HG03139 (cell line): ENCODE measurements around the gene UFSP1.

ENCODE experiments used
- ATAC-seq: cut with Tn5 transposase; IDR thresholded peaks from one replicate; pipeline ENCODE4 v1.9.1; 2021; ENCODE audit not compliant: unreplicated experiment

Gene UFSP1

GRCh38 chr7:100895956-100896731 is 6.6 kb upstream of the UFSP1 start:
- no peak for ATAC-seq

GRCh38 chr7:100895701-100895955 is 6.1 kb upstream of the UFSP1 start, which contains the start of gene ACHE:
Gene ACHE (minus strand): TSS chr7:100895888. CDS start chr7:100894232, 1,656 bp downstream.
- no peak for ATAC-seq

GRCh38 chr7:100894860-100895700 is 5.6 kb upstream of the UFSP1 start:
- no peak for ATAC-seq

- no peak for ATAC-seq
These were observed 4.6 kb upstream of the UFSP1 start for GRCh38 chr7:100893910-100894721.

DNA sequence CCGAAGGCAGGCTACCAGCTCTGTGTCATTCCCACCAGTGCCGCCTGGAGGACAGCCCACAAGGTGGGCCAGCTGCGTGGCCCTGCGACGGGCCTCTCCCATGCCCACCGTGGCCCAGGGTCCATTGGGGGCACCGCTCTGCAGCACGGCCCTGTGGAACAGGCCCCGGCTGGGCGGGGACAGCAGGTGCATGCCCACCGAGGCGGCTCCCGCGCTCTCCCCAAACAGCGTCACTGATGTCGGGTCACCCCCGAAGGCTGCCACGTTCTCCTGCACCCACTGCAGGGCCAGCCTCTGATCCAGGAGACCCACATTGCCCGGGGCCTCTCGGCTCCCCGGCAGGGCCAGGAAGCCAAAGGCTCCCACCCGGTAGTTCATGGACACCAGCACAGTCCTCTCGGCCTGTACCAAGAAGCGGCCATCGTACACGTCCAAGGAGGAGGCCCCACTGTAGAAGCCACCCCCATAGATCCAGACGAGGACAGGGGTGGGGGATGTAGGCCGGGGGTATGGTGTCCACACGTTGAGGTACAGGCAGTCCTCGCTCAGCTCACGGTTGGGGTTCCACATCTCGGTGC is 3.9 kb upstream of the UFSP1 start:
- no peak for ATAC-seq

DNA sequence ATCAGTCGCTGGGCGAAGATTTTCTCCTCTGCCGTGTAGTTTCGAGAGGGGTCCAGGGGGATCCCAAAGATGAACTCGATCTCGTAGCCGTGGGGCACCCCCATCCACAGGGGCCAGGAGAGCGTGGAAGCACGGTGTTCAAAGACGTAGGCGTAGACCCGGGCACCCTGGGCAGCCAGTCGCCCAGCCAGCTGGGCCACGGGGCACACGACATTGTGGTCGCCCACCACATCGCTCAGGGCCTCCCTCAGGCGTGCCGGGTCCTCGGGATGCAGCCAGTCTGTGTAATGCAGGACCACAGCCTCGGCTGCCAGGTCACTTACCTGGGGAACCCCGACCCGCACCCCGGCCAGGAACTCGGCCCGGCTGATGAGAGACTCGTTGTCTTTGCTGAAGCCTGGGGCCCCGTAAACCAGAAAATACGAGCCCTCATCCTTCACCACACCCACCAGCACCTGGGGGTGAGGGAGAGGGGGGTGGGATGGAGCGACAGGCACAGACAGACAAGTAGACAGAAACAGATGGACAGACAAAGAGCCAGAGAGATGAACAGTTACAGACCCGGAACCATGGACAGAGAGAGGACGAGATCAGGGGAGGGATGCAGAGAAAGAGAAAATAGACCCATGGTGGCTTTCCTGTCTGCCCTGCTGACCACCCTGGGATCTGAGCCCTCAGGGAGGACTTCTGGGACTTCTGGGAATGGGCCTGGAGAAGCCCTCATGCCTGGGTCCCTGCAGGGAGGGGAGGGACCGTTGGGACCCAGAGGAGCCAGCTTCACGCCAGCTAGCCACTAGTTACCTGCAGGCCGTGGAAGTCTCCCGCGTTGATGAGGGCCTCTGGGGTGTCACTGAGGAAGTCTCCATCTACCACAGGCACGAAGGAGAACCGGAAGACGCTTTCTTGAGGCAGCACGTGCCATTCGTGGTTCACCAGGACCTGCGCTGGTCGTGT is 3.1 kb upstream of the UFSP1 start:
- ATAC-seq: no peak

GRCh38 chr7:100891568-100892247 is 2.2 kb upstream of the UFSP1 start:
- no peak for ATAC-seq

GRCh38 chr7:100890653-100891567 is 1.4 kb upstream of the UFSP1 start:
- no peak for ATAC-seq

DNA sequence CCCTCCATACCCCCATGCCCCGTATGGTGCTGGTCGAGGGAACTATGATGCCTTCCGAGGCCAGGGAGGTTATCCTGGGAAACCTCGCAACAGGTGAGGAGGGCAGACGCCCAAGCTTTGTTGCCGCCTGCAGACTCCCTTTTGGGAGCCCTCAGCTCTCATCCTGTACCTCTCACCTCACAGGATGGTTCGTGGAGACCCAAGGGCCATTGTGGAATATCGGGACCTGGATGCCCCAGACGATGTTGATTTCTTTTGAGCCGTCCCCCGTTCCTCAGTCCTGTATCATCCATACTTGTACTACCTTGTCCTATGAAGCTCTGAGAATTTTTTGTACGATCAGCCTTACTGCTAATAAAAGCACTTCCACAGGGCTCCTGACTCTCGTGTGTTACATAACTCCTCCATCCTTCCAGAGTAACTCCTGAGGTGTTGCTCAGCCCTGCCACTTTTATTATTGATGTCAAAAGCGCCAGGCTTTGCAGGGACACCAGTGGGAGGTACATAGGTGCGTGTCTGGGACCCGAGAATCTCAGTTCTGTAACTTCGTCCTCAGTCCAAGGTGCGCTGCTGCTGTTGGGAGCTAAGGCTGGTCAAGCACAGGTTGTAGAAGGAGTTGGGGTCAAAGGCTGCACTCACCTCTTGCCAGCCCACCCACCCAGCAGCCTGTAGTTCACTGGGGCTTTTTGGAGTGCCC is 1.1 kb downstream of the UFSP1 start:
- ATAC-seq: no peak

DNA sequence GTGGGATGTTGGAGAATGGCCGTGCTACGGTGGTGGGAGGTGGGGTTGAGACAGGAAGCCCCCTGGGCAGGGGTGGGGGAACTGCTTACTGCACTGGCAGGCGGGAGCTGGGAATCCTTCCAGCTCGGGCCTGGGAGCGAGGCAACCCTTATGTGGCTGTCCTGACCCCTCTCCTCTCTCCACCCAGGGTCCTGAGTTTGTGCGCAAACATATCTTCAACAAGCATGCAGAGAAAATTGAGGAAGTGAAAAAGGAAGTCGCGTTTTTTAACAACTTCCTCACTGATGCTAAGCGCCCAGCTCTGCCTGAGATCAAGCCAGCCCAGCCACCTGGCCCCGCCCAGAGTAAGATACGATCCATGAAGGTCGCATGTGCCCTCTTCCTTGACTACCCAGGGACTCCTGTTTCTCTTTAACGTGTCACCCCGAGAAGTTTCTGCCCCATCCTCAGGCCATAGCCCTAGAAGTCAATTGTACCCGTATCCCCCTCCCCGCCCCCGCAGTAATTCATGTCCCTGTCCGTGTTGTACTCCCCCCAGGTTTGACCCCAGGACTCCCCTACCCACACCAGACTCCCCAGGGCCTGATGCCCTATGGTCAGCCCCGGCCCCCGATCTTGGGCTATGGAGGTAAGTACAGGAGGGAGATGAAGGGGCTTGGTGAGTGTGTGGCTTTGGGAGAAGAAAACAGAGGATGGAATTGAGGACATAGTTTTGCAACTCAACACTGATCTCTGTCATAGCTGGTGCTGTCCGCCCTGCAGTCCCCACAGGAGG is 1.8 kb downstream of the UFSP1 start:
- ATAC-seq: peak; percentile 36

- no peak for ATAC-seq
These were observed 2.5 kb downstream of the UFSP1 start for GRCh38 chr7:100886936-100887515.

- no peak for ATAC-seq
These were observed 3.2 kb downstream of the UFSP1 start for GRCh38 chr7:100886142-100886935.

- ATAC-seq: no peak
These were observed 3.9 kb downstream of the UFSP1 start for GRCh38 chr7:100885440-100886141.

GRCh38 chr7:100884736-100885439 is 4.6 kb downstream of the UFSP1 start:
- ATAC-seq: no peak
